Astrocyte (in vitro differentiated cells and primary cell): Measurements from ENCODE around the gene SNX30. TPM values are rescaled to one million over a fixed set of nuclear protein-coding genes. Genes with fewer than 3 reads are reported as not detected.

Experiments
- DNase-seq: peaks from one replicate; pipeline ENCODE4 v3.0.0-alpha.2; 2010; ENCODE audit warnings: low read depth
- FAIRE-seq: peaks from 2 replicates; lab custom pipeline; 2011; peaks lifted over from hg19 to GRCh38; lab: Jason Lieb, UNC
- H2AFZ ChIP-seq: 2 replicates; pipeline ENCODE4 v1.6.0; 2012; ENCODE audit warnings: low read depth, low read length, inconsistent platforms
- H3K27ac ChIP-seq: 2 replicates; pipeline ENCODE4 v1.5.1; 2011; ENCODE audit warnings: low read depth, low read length, inconsistent platforms
- H3K27me3 ChIP-seq: 2 replicates; pipeline ENCODE4 v1.6.0; 2011; ENCODE audit warnings: low read length, inconsistent platforms; ENCODE audit not compliant: insufficient read depth
- H3K36me3 ChIP-seq: 2 replicates; pipeline ENCODE4 v1.5.1; 2011; ENCODE audit warnings: low read length, inconsistent platforms; ENCODE audit not compliant: insufficient read depth
- H3K4me1 ChIP-seq: 2 replicates; pipeline ENCODE4 v1.5.1; 2011; ENCODE audit warnings: low read length, inconsistent platforms; ENCODE audit not compliant: insufficient read depth
- H3K4me2 ChIP-seq: 2 replicates; pipeline ENCODE4 v1.6.0; 2012; ENCODE audit warnings: low read length, inconsistent platforms
- H3K4me3 ChIP-seq: 2 replicates; pipeline ENCODE4 v1.5.1; 2011; ENCODE audit warnings: low read depth, mild to moderate bottlenecking, low read length, inconsistent platforms; ENCODE audit not compliant: insufficient read depth
- H3K79me2 ChIP-seq: 2 replicates; pipeline ENCODE4 v1.6.0; 2012; ENCODE audit warnings: mild to moderate bottlenecking, low read length, inconsistent platforms; ENCODE audit not compliant: insufficient read depth
- H3K9ac ChIP-seq: 2 replicates; pipeline ENCODE4 v1.6.0; 2012; ENCODE audit warnings: mild to moderate bottlenecking, low read length, inconsistent platforms
- H3K9me3 ChIP-seq: 2 replicates; pipeline ENCODE4 v1.5.1; 2012; ENCODE audit warnings: low read depth, mild to moderate bottlenecking, low read length, inconsistent platforms; ENCODE audit not compliant: insufficient read depth
- H4K20me1 ChIP-seq: 2 replicates; pipeline ENCODE4 v1.6.0; 2012; ENCODE audit warnings: low read length, inconsistent platforms; ENCODE audit not compliant: insufficient read depth
- H3K27ac Mint-ChIP-seq: one replicate; pipeline ENCODE4 v1.8.0; 2021; ENCODE audit warnings: mild to moderate bottlenecking, mixed read lengths; ENCODE audit not compliant: unreplicated experiment
- H3K27me3 Mint-ChIP-seq: one replicate; pipeline ENCODE4 v1.8.0; 2021; ENCODE audit warnings: low read depth, mixed read lengths; ENCODE audit not compliant: unreplicated experiment
- H3K36me3 Mint-ChIP-seq: one replicate; pipeline ENCODE4 v1.8.0; 2021; ENCODE audit warnings: low read depth, mixed read lengths; ENCODE audit not compliant: unreplicated experiment
- H3K4me1 Mint-ChIP-seq: one replicate; pipeline ENCODE4 v1.8.0; 2021; ENCODE audit warnings: low read depth, mixed read lengths; ENCODE audit not compliant: unreplicated experiment
- H3K4me3 Mint-ChIP-seq: one replicate; pipeline ENCODE4 v1.8.0; 2021; ENCODE audit warnings: mild to moderate bottlenecking, moderate library complexity, mixed read lengths; ENCODE audit not compliant: unreplicated experiment
- H3K9me3 Mint-ChIP-seq: one replicate; pipeline ENCODE4 v1.8.0; 2021; ENCODE audit warnings: mild to moderate bottlenecking, mixed read lengths; ENCODE audit not compliant: unreplicated experiment
- EZH2 ChIP-seq: IDR thresholded peaks from 2 replicates; pipeline ENCODE4 v1.6.1; 2012; ENCODE audit warnings: mild to moderate bottlenecking, low read length, inconsistent platforms; ENCODE audit not compliant: insufficient read depth
- total RNA-seq: library from RNA; stranded (reverse); gene quantifications from 2 replicates; pipeline ENCODE4 v1.2.1, GENCODE V29; 2021
- TF ChIP-seq, protein P1 (sequence below): IDR thresholded peaks from 2 replicates; pipeline ENCODE4 v1.5.1; 2011; ENCODE audit warnings: low read depth, mild to moderate bottlenecking, inconsistent platforms, low read length, moderate library complexity; ENCODE audit not compliant: insufficient read depth

Gene SNX30
- total RNA-seq, 1 donor from 2014 or later = 12.8 TPM

DNA sequence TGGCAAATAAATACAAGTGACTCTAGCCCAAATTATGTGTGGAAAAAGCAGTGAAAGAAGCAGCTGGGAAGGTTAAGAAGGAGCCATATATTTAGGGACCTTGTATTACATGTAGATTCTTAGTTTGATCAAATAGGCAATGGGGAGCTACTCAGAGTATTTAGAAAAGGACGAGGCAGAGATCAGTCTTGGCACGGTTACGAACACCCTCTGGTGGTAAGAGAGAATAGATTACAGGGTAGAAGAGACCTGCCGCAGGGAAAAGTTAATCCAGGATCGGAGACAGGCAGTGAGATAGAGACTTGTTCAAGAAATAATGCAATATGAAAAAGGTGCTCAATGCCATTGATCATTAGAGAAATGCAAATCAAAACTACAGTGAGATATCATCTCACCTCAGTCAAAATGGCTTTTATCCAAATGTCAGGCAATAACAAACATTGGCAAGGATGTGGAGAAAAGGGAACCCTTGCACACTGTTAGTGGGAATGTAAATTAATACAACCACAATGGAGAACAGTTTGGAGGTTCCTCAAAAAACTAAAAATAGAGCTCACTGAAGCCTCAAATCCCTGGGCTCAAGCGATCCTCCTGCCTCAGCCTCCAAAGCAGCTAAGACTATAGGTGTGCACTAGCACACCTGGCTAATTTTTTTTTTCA is 44.7 kb upstream of the SNX30 start:
- no peaks in the 10 kb centered on the region for H3K27me3 Mint-ChIP-seq
- no peaks in the 10 kb centered on the region for H3K36me3 Mint-ChIP-seq
- Histone ChIP-seq H3K4me2 (no peak overlapping the region), H3K4me3 (no peak overlapping the region), H2AFZ (no peak overlapping the region), H3K4me1 (no peaks in the 10 kb centered on the region), H3K9me3 (no peaks in the 10 kb centered on the region), H3K9ac (no peak overlapping the region), H3K79me2 (peaks cover 20% of the 10 kb centered on the region), H3K36me3 (peaks cover 2% of the 10 kb centered on the region), H3K27ac (no peak overlapping the region), H4K20me1 (peaks cover 11% of the 10 kb centered on the region), H3K27me3 (no peaks in the 10 kb centered on the region)
- no peaks in the 10 kb centered on the region for H3K9me3 Mint-ChIP-seq
- no peak overlapping the region for H3K4me3 Mint-ChIP-seq
- no peaks in the 10 kb centered on the region for H3K4me1 Mint-ChIP-seq
- peak; percentile 30 for DNase-seq
- FAIRE-seq = peak; percentile 65
- TF ChIP-seq EZH2 = no peak
- TF ChIP-seq, protein P1, sequence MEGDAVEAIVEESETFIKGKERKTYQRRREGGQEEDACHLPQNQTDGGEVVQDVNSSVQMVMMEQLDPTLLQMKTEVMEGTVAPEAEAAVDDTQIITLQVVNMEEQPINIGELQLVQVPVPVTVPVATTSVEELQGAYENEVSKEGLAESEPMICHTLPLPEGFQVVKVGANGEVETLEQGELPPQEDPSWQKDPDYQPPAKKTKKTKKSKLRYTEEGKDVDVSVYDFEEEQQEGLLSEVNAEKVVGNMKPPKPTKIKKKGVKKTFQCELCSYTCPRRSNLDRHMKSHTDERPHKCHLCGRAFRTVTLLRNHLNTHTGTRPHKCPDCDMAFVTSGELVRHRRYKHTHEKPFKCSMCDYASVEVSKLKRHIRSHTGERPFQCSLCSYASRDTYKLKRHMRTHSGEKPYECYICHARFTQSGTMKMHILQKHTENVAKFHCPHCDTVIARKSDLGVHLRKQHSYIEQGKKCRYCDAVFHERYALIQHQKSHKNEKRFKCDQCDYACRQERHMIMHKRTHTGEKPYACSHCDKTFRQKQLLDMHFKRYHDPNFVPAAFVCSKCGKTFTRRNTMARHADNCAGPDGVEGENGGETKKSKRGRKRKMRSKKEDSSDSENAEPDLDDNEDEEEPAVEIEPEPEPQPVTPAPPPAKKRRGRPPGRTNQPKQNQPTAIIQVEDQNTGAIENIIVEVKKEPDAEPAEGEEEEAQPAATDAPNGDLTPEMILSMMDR = peak; percentile 45
- no peak overlapping the region for H3K27ac Mint-ChIP-seq

DNA sequence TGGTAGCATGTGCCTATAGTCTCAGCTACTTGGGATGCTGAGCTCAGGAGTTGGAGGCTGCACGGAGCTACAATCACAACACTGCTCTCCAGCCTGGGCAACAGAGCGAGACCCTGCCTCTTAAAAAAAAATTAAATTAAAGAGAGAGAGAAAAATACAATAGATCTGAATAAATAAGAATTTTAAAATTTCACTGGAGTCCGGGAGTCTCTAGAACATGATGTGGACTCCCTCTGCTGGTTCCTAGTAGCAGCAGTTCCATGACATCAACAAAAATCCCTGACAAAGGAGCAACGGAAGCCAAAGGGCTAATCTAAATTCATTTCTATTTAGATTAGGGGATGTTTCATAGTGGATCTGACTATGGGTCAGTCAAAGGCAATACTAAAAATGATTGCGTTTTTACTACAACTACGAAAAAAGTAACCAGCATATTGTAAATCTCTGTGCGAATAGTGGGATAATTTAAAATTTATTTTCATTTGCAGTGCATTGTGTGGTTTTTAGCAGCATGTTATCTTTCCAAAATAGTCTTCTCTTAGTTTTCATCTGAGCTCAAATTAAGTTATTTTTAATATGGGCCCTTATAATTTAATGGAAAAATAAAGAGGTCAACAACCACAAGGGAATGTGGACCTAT is 39.4 kb upstream of the SNX30 start:
- Histone ChIP-seq H3K4me1 (no peaks in the 10 kb centered on the region), H2AFZ (no peak overlapping the region), H3K79me2 (peaks cover 42% of the 10 kb centered on the region), H3K36me3 (peaks cover 2% of the 10 kb centered on the region), H4K20me1 (peaks cover 10% of the 10 kb centered on the region), H3K27ac (no peak overlapping the region), H3K9ac (no peak overlapping the region), H3K4me2 (no peak overlapping the region), H3K27me3 (no peaks in the 10 kb centered on the region), H3K4me3 (no peak overlapping the region), H3K9me3 (no peaks in the 10 kb centered on the region)
- H3K27ac Mint-ChIP-seq = no peak overlapping the region
- H3K4me3 Mint-ChIP-seq = no peak overlapping the region
- peak; percentile 18 for DNase-seq
- no peaks in the 10 kb centered on the region for H3K4me1 Mint-ChIP-seq
- no peak for FAIRE-seq
- no peaks in the 10 kb centered on the region for H3K27me3 Mint-ChIP-seq
- no peaks in the 10 kb centered on the region for H3K9me3 Mint-ChIP-seq
- no peak for TF ChIP-seq EZH2
- TF ChIP-seq, protein P1 = peak; percentile 68
- H3K36me3 Mint-ChIP-seq = no peaks in the 10 kb centered on the region

DNA sequence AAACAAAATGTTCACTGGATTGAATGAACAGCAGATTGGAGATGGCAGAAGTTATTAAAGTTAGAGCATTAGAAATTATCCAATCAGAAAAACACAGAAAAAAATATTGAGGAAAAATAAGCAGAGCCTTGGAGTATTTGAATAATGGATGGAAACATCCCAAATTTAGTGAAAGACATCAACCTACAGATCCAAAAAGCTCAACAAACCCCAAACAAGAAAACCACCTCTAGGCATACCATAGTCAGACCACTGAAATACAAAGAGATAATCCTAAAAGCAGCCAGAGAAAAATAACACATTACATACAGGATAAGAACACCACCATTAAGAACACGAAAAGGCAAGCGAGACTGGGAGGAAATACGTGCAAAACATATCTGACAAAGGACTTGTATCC is 37.9 kb upstream of the SNX30 start:
- Histone ChIP-seq H3K27me3 (no peaks in the 10 kb centered on the region), H3K4me2 (no peak overlapping the region), H3K9ac (no peak overlapping the region), H4K20me1 (peaks cover 7% of the 10 kb centered on the region), H3K4me1 (no peaks in the 10 kb centered on the region), H3K79me2 (peaks cover 56% of the 10 kb centered on the region), H3K27ac (no peak overlapping the region), H3K36me3 (peaks cover 2% of the 10 kb centered on the region), H3K9me3 (no peaks in the 10 kb centered on the region), H3K4me3 (no peak overlapping the region), H2AFZ (no peak overlapping the region)
- no peak overlapping the region for H3K27ac Mint-ChIP-seq
- DNase-seq (no peak), FAIRE-seq (no peak)
- TF ChIP-seq, protein P1 = no peak
- TF ChIP-seq EZH2 = no peak
- H3K9me3 Mint-ChIP-seq = no peaks in the 10 kb centered on the region
- no peaks in the 10 kb centered on the region for H3K36me3 Mint-ChIP-seq
- no peak overlapping the region for H3K4me3 Mint-ChIP-seq
- no peaks in the 10 kb centered on the region for H3K27me3 Mint-ChIP-seq
- H3K4me1 Mint-ChIP-seq = peaks cover 2% of the 10 kb centered on the region
